HepG2 (cell line): ENCODE results near the gene ACRBP. TPM values are rescaled to one million over a fixed set of nuclear protein-coding genes. Genes with fewer than 3 reads are reported as not detected.

Experiments used
- BRCA1 ChIP-seq: sonication (generic); formaldehyde crosslinking; IDR thresholded peaks from 2 replicates; pipeline ENCODE4 v1.4.0; 2020; ENCODE audit warnings: missing genetic modification reagents
- CBFB ChIP-seq: sonication (generic); formaldehyde crosslinking; IDR thresholded peaks from 2 replicates; pipeline ENCODE4 v1.4.0; 2020; ENCODE audit warnings: missing genetic modification reagents
- CCDC6 ChIP-seq: sonication (generic); formaldehyde crosslinking; IDR thresholded peaks from 2 replicates; pipeline ENCODE4 v1.8.1; 2022; ENCODE audit warnings: mild to moderate bottlenecking, missing genetic modification reagents, moderate library complexity
- FOXK2 ChIP-seq: fragments of 450-650 bp; IDR thresholded peaks from 2 replicates; pipeline ENCODE4 v1.6.1; 2016
- GZF1 ChIP-seq: sonication (generic); formaldehyde crosslinking; IDR thresholded peaks from 2 replicates; pipeline ENCODE4 v1.5.1; 2020; ENCODE audit warnings: mild to moderate bottlenecking, missing genetic modification reagents
- IRF9 ChIP-seq: sonication (generic); formaldehyde crosslinking; IDR thresholded peaks from 2 replicates; pipeline ENCODE4 v1.8.0; 2022; ENCODE audit warnings: missing genetic modification reagents, mild to moderate bottlenecking, borderline replicate concordance
- MTF2 ChIP-seq: sonication (generic); formaldehyde crosslinking; IDR thresholded peaks from 2 replicates; pipeline ENCODE4 v1.5.0; 2020; ENCODE audit warnings: missing genetic modification reagents, borderline replicate concordance
- NR0B2 ChIP-seq: sonication (generic); formaldehyde crosslinking; IDR thresholded peaks from 2 replicates; pipeline ENCODE4 v1.4.0; 2020; ENCODE audit warnings: mild to moderate bottlenecking, missing genetic modification reagents
- PHF20 ChIP-seq: sonication (generic); formaldehyde crosslinking; IDR thresholded peaks from 2 replicates; pipeline ENCODE4 v1.5.0; 2020; ENCODE audit warnings: mild to moderate bottlenecking, missing genetic modification reagents
- PHF21A ChIP-seq: sonication (generic); formaldehyde crosslinking; IDR thresholded peaks from 2 replicates; pipeline ENCODE4 v1.5.0; 2020; ENCODE audit warnings: mild to moderate bottlenecking, missing genetic modification reagents
- SNAPC4 ChIP-seq: sonication (generic); formaldehyde crosslinking; IDR thresholded peaks from 2 replicates; pipeline ENCODE4 v1.4.0; 2020; ENCODE audit warnings: mild to moderate bottlenecking, missing genetic modification reagents
- SRSF9 ChIP-seq: fragments of 200-400 bp; formaldehyde crosslinking; IDR thresholded peaks from 2 replicates; pipeline ENCODE4 v1.6.1; 2018; ENCODE audit warnings: borderline replicate concordance, mild to moderate bottlenecking, low read depth, low read length; ENCODE audit not compliant: insufficient read depth, poor library complexity, severe bottlenecking
- ZFP37 ChIP-seq: sonication (generic); formaldehyde crosslinking; IDR thresholded peaks from 2 replicates; pipeline ENCODE4 v1.4.0; 2020; ENCODE audit warnings: missing genetic modification reagents, borderline replicate concordance
- ZNF609 ChIP-seq: sonication (generic); formaldehyde crosslinking; IDR thresholded peaks from 2 replicates; pipeline ENCODE4 v1.4.0; 2020; ENCODE audit warnings: mild to moderate bottlenecking, missing genetic modification reagents, borderline replicate concordance
- ZNF616 ChIP-seq: sonication (generic); formaldehyde crosslinking; IDR thresholded peaks from 2 replicates; pipeline ENCODE4 v1.5.0; 2020; ENCODE audit warnings: low read depth, mild to moderate bottlenecking, missing genetic modification reagents
- polyA plus RNA-seq, 8 experiments: library from polyadenylated mRNA; depleted of rRNA in 3 of 8; stranded (reverse) in 7 of 8; unstranded in 1 of 8; fragments of >200 nt; fragmentation: Illumina TruSeq in 4 of 8; extraction: Trizol in 4 of 8; gene quantifications; 2 replicates each; pipeline versions ENCODE4 v1.2.1 to v1.2.3, GENCODE V29; 2011 to 2016; ENCODE audit warnings: low read depth in 4 of 8, missing spikeins in 1 of 8, mixed read lengths in 1 of 8; ENCODE audit not compliant: insufficient read depth in 1 of 8
- total RNA-seq, 5 experiments: library from RNA; depleted of rRNA; stranded (reverse); fragments of >200 nt; fragmentation: Illumina TruSeq; extraction: Trizol; gene quantifications; 2 replicates each; pipeline ENCODE4 v1.2.3, GENCODE V29; 2016; ENCODE audit warnings: low read depth in 1 of 5

Gene ACRBP
- total and polyA plus RNA-seq, 2 of the 13 experiments (the other 11 are each of a cell fraction or from before 2014, with no cell fraction given) = 0.46 TPM; not detected in 1

GRCh38 chr12:6688999-6689882 lies 42.0 kb upstream of the ACRBP start, which contains the start of gene ZNF384 (continued):
- TF ChIP-seq ZNF616 (no peak), CCDC6 (peak; percentile 88; the same call in 1 of the 2 replicates), IRF9 (CRISPR knock-in tag) (no peak), FOXK2 (peak; percentile 59; the same call in 1 of the 2 replicates), SNAPC4 (no peak), PHF21A (CRISPR knock-in tag) (peak; percentile 33; the same call in 1 of the 2 replicates), ZNF609 (CRISPR knock-in tag) (no peak; the same call in 1 of the 2 replicates), BRCA1 (CRISPR knock-in tag) (no peak), GZF1 (CRISPR knock-in tag) (no peak), PHF20 (CRISPR knock-in tag) (peak; percentile 96), NR0B2 (0 out of 2 replicates have a peak, but pooled peaks have one; percentile 31), SRSF9 (no peak), ZFP37 (no peak), CBFB (CRISPR knock-in tag) (peak; percentile 52; the same call in 1 of the 2 replicates), MTF2 (CRISPR knock-in tag) (0 out of 2 replicates have a peak, but pooled peaks have one; percentile 76)
